Measurements from ENCODE around the gene TAF4B.

GRCh38 chr18:26332991-26333390 lies 106.7 kb downstream of the TAF4B start:
- TF ChIP-seq POLR2A (IDR thresholded peaks at IDR 0.05) (no peak), CTCF (IDR thresholded peaks at IDR 0.05) (no peak)

All from transverse colon (tissue), 3 donors.